Ascending aorta (tissue), 2 donors: ENCODE data around the gene C10orf105. TPM values are rescaled to one million over a fixed set of nuclear protein-coding genes. Genes with fewer than 3 reads are reported as not detected.

Experiments used
- DNase-seq, 2 donors: peaks; one replicate each; pipeline ENCODE4 v3.0.0-alpha.2; 2019; ENCODE audit warnings: low spot score in 2 of 2
- H3K27ac ChIP-seq, 2 donors: fragments of 200-600 bp; sonication (generic); one replicate each; pipeline ENCODE4 v1.5.1; 2016 to 2017; ENCODE audit warnings: mild to moderate bottlenecking in 1 of 2
- H3K27me3 ChIP-seq: fragments of 200-600 bp; sonication (generic); one replicate; pipeline ENCODE4 v1.5.1; 2017
- H3K36me3 ChIP-seq, 2 donors: fragments of 200-600 bp; sonication (generic); one replicate each; pipeline ENCODE4 v1.5.1; 2016
- H3K4me1 ChIP-seq, 2 donors: fragments of 200-600 bp; sonication (generic); one replicate each; pipeline ENCODE4 v1.5.1; 2016 to 2017; ENCODE audit warnings: mild to moderate bottlenecking in 1 of 2
- H3K4me3 ChIP-seq, 2 donors: fragments of 200-600 bp; sonication (generic); one replicate each; pipeline ENCODE4 v1.5.1; 2016 to 2017; ENCODE audit warnings: mild to moderate bottlenecking in 1 of 2
- H3K9me3 ChIP-seq, 2 donors: fragments of 200-600 bp; sonication (generic); one replicate each; pipeline ENCODE4 v1.5.1; 2016
- intact Hi-C: fragments of 100-400 bp; cut with DNase I; formaldehyde crosslinking; loops from one replicate; pipeline ENCODE4 v1.15.1; 2023
- total RNA-seq: library from RNA; depleted of rRNA; stranded (reverse); fragments of >200 nt; gene quantifications from one replicate; pipeline ENCODE4 v1.1.0, GENCODE V29; 2016
- TF ChIP-seq, protein P1 (sequence below), 3 experiments: fragments of 200-600 bp in 2 of 3; fragments of 450-650 bp in 1 of 3; sonication (generic) in 2 of 3; IDR thresholded peaks; one replicate each; pipeline ENCODE4 v1.5.1; 2016 to 2019; ENCODE audit warnings: antibody characterized with exemption in 3 of 3, mild to moderate bottlenecking in 1 of 3, moderate library complexity in 1 of 3

Gene C10orf105
- total RNA-seq, 1 donor from 2014 or later: not detected

- H3K4me3 ChIP-seq: no peak overlapping the region
- peaks cover 0 to 3% of the 10 kb centered on the region in 2 donors for H3K4me1 ChIP-seq
- intact Hi-C loops: no loop called here
- H3K9me3 ChIP-seq: peaks cover 0 to 7% of the 10 kb centered on the region in 2 donors
- DNase-seq: no peak
- H3K27ac ChIP-seq: no peak overlapping the region
- no peaks in the 10 kb centered on the region for H3K27me3 ChIP-seq
- H3K36me3 ChIP-seq: peaks cover 12 to 13% of the 10 kb centered on the region in 2 donors
- TF ChIP-seq, protein P1, sequence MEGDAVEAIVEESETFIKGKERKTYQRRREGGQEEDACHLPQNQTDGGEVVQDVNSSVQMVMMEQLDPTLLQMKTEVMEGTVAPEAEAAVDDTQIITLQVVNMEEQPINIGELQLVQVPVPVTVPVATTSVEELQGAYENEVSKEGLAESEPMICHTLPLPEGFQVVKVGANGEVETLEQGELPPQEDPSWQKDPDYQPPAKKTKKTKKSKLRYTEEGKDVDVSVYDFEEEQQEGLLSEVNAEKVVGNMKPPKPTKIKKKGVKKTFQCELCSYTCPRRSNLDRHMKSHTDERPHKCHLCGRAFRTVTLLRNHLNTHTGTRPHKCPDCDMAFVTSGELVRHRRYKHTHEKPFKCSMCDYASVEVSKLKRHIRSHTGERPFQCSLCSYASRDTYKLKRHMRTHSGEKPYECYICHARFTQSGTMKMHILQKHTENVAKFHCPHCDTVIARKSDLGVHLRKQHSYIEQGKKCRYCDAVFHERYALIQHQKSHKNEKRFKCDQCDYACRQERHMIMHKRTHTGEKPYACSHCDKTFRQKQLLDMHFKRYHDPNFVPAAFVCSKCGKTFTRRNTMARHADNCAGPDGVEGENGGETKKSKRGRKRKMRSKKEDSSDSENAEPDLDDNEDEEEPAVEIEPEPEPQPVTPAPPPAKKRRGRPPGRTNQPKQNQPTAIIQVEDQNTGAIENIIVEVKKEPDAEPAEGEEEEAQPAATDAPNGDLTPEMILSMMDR (IDR thresholded peaks at IDR 0.05): no peak
Observed at GRCh38 chr10:71745664-71746250, 26.2 kb upstream of the C10orf105 start.

DNA sequence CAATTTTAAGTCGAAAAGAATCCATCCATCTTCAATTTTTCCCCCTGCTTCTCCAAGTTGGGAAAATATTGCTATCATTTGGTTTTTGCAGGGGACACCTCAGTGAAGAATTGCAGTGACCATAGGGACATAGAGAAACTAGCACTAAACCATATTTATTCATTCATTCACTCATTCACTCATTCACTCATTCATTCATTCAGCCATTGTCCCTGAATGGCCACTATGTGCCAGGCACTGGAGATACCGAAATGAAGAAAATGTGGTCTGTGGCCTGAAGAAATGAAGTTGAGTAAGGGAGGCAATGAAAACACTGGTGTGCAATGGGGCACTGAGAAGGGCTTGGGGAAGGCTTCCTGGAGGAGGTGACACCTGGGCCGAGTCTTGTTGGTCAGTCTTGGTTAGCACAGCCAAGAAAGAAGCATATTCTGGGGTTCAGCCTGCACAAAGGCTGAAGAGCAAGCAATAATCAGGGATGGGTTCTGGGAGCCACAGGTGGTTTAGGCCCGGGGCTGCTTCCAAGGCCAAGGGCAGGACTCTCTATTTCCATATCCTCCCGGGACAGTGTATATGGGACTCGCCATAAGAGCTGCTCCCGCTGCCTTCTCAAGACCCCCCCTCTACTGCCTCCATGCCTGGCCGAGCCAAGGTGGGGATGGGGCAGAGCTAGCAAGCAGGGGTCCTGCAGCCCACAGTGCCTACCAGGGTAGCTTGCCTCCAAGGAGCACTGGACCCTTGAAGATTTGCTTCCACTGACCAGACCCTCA lies 25.5 kb upstream of the C10orf105 start:
- peaks cover 5 to 6% of the 10 kb centered on the region in 2 donors for H3K36me3 ChIP-seq
- peaks cover 0 to 3% of the 10 kb centered on the region in 2 donors for H3K4me1 ChIP-seq
- H3K4me3 ChIP-seq: no peak overlapping the region
- no peak for DNase-seq
- TF ChIP-seq, protein P1 (IDR thresholded peaks at IDR 0.05): no peak
- intact Hi-C loops: no loop called here
- no peaks in the 10 kb centered on the region for H3K27me3 ChIP-seq
- no peak overlapping the region for H3K27ac ChIP-seq
- peaks cover 0 to 7% of the 10 kb centered on the region in 2 donors for H3K9me3 ChIP-seq

DNA sequence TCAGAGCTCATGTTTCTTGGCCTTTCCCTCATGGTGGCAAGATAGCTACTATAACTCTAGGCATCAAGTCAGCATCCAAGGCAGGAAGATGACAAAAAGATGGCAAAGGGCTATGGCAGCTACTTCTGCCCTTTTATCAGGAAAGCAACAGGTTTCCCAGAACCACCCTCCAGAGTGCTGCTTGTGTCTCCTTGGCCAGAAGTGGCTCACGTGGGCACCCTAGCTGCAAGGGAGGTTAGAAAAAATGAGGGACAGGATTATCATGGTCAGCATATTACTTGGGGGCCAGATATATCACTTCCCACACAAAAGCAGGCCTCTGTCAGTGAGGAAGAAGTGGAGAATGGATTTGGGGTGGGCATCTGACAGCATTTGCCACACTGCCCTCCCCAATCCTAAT lies 24.3 kb upstream of the C10orf105 start:
- H3K4me1 ChIP-seq: no peaks in the 10 kb centered on the region
- no peaks in the 10 kb centered on the region for H3K27me3 ChIP-seq
- no peak overlapping the region for H3K27ac ChIP-seq
- no peak for DNase-seq
- H3K9me3 ChIP-seq: peaks cover 0 to 7% of the 10 kb centered on the region in 2 donors
- TF ChIP-seq, protein P1 (IDR thresholded peaks at IDR 0.05): no peak
- H3K36me3 ChIP-seq: no peaks in the 10 kb centered on the region
- intact Hi-C loops: no loop called here
- H3K4me3 ChIP-seq: no peak overlapping the region

GRCh38 chr10:71743089-71743838 lies 23.7 kb upstream of the C10orf105 start:
- H3K36me3 ChIP-seq: no peaks in the 10 kb centered on the region
- H3K27me3 ChIP-seq: no peaks in the 10 kb centered on the region
- DNase-seq: no peak
- no peaks in the 10 kb centered on the region for H3K4me1 ChIP-seq
- intact Hi-C loops: no loop called here
- TF ChIP-seq, protein P1 (IDR thresholded peaks at IDR 0.05): no peak
- H3K27ac ChIP-seq: no peak overlapping the region
- H3K4me3 ChIP-seq: no peak overlapping the region
- peaks cover 0 to 7% of the 10 kb centered on the region in 2 donors for H3K9me3 ChIP-seq

GRCh38 chr10:71742301-71743088 lies 22.9 kb upstream of the C10orf105 start:
- Histone ChIP-seq H3K27me3 (no peaks in the 10 kb centered on the region), H3K4me1 (no peaks in the 10 kb centered on the region), H3K9me3 (peaks cover 0 to 7% of the 10 kb centered on the region in 2 donors), H3K36me3 (no peaks in the 10 kb centered on the region), H3K27ac (no peak overlapping the region), H3K4me3 (no peak overlapping the region)
- TF ChIP-seq, protein P1 (IDR thresholded peaks at IDR 0.05): no peak
- no peak for DNase-seq
- intact Hi-C loops: no loop called here
